Neutrophil (primary cell): ENCODE measurements around the gene C19orf73.

ENCODE experiments used
- H3K27ac ChIP-seq: fragments of 200-600 bp; sonication (generic); 2 replicates; pipeline ENCODE4 v1.5.1; 2016; ENCODE audit warnings: mild to moderate bottlenecking, moderate library complexity
- H3K27me3 ChIP-seq: fragments of 200-600 bp; sonication (generic); 2 replicates; pipeline ENCODE4 v1.6.0; 2016; ENCODE audit warnings: mild to moderate bottlenecking
- H3K36me3 ChIP-seq: fragments of 200-600 bp; sonication (generic); 2 replicates; pipeline ENCODE4 v1.5.1; 2017
- H3K4me1 ChIP-seq, 2 experiments: fragments of 200-600 bp in 1 of 2; sonication (generic) in 1 of 2; 1 replicate in 1 of 2; 2 replicates in 1 of 2; pipeline versions ENCODE4 v1.5.1 to v1.6.1; 2013 to 2016; ENCODE audit warnings: low read depth in 1 of 2, low read length in 1 of 2, mild to moderate bottlenecking in 1 of 2, moderate library complexity in 1 of 2; ENCODE audit not compliant: control insufficient read depth in 1 of 2, insufficient read depth in 1 of 2
- H3K4me3 ChIP-seq, 2 experiments: fragments of 200-600 bp in 1 of 2; sonication (generic) in 1 of 2; 1 replicate in 1 of 2; 2 replicates in 1 of 2; pipeline ENCODE4 v1.5.1; 2013 to 2016; ENCODE audit warnings: low read depth in 1 of 2, low read length in 1 of 2, mild to moderate bottlenecking in 1 of 2, moderate library complexity in 1 of 2
- H3K9me3 ChIP-seq: fragments of 200-600 bp; sonication (generic); 2 replicates; pipeline ENCODE4 v1.5.1; 2016
- TF ChIP-seq, protein P1 (sequence below): fragments of 200-600 bp; sonication (generic); IDR thresholded peaks from 2 replicates; pipeline ENCODE4 v1.5.1; 2016; ENCODE audit warnings: antibody characterized with exemption

Gene C19orf73

DNA sequence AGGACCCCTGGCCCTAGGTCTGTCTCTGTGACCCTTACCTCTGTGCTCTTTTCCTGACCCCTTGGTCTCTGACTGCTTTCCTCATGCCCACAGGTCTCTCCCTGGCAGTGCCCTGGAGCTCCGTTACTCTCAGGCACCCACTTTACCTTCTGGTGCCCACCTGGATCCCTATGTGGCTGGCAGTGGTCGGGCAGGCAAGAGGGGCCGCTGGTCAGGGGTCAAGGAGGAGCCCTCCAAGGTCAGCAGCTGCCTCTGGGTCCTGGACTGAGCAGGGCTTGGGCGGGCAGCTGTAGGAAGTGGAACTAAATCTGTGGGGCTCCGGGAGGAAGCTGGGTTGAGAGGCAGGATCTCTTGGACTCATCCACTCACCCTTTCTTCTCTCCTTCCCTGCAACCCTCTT is 16.7 kb upstream of the C19orf73 start:
- H3K27me3 ChIP-seq = peaks cover 50% of the 10 kb centered on the region
- H3K27ac ChIP-seq = no peak overlapping the region
- H3K36me3 ChIP-seq = no peaks in the 10 kb centered on the region
- no peaks in the 10 kb centered on the region for H3K9me3 ChIP-seq
- TF ChIP-seq, protein P1, sequence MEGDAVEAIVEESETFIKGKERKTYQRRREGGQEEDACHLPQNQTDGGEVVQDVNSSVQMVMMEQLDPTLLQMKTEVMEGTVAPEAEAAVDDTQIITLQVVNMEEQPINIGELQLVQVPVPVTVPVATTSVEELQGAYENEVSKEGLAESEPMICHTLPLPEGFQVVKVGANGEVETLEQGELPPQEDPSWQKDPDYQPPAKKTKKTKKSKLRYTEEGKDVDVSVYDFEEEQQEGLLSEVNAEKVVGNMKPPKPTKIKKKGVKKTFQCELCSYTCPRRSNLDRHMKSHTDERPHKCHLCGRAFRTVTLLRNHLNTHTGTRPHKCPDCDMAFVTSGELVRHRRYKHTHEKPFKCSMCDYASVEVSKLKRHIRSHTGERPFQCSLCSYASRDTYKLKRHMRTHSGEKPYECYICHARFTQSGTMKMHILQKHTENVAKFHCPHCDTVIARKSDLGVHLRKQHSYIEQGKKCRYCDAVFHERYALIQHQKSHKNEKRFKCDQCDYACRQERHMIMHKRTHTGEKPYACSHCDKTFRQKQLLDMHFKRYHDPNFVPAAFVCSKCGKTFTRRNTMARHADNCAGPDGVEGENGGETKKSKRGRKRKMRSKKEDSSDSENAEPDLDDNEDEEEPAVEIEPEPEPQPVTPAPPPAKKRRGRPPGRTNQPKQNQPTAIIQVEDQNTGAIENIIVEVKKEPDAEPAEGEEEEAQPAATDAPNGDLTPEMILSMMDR = no peak
- no peak overlapping the region for H3K4me3 ChIP-seq
- H3K4me1 ChIP-seq = peaks cover 7% of the 10 kb centered on the region in 2 experiments

GRCh38 chr19:49133621-49134454 is 14.9 kb upstream of the C19orf73 start:
- no peaks in the 10 kb centered on the region for H3K9me3 ChIP-seq
- no peak overlapping the region for H3K27ac ChIP-seq
- H3K4me1 ChIP-seq = peaks cover 7% of the 10 kb centered on the region in 2 experiments
- H3K4me3 ChIP-seq = peak overlapping the region; percentile 7 to 20
- no peaks in the 10 kb centered on the region for H3K36me3 ChIP-seq
- peaks cover 59% of the 10 kb centered on the region for H3K27me3 ChIP-seq
- TF ChIP-seq, protein P1 = no peak

- no peaks in the 10 kb centered on the region for H3K9me3 ChIP-seq
- no peak overlapping the region for H3K27ac ChIP-seq
- peaks cover 7 to 10% of the 10 kb centered on the region in 2 experiments for H3K4me1 ChIP-seq
- H3K36me3 ChIP-seq = no peaks in the 10 kb centered on the region
- H3K27me3 ChIP-seq = peaks cover 59% of the 10 kb centered on the region
- peak overlapping the region in 1 of 2 experiments; percentile 20 for H3K4me3 ChIP-seq
- TF ChIP-seq, protein P1 = no peak
Observed at GRCh38 chr19:49132974-49133609, 14.1 kb upstream of the C19orf73 start.

- Histone ChIP-seq H3K4me3 (no peak overlapping the region), H3K27ac (no peak overlapping the region), H3K4me1 (peaks cover 12 to 18% of the 10 kb centered on the region in 2 experiments), H3K9me3 (no peaks in the 10 kb centered on the region), H3K36me3 (no peaks in the 10 kb centered on the region), H3K27me3 (peaks cover 54% of the 10 kb centered on the region)
- TF ChIP-seq, protein P1 = no peak
Observed at GRCh38 chr19:49130325-49130724, 11.4 kb upstream of the C19orf73 start.

GRCh38 chr19:49129238-49129583 is 10.3 kb upstream of the C19orf73 start:
- Histone ChIP-seq H3K36me3 (no peaks in the 10 kb centered on the region), H3K27me3 (peaks cover 54% of the 10 kb centered on the region), H3K9me3 (no peaks in the 10 kb centered on the region), H3K27ac (no peak overlapping the region), H3K4me1 (peaks cover 12 to 18% of the 10 kb centered on the region in 2 experiments), H3K4me3 (no peak overlapping the region)
- TF ChIP-seq, protein P1 = no peak
